Esophagus squamous epithelium (tissue), 4 donors: ENCODE results near the gene TBC1D14.

Experiments
- POLR2A ChIP-seq, 4 donors: fragments of 450-650 bp; IDR thresholded peaks; one replicate each; pipeline ENCODE4 v1.6.1; 2017; ENCODE audit warnings: antibody characterized with exemption in 4 of 4, mild to moderate bottlenecking in 4 of 4, moderate library complexity in 3 of 4
- TF ChIP-seq, protein P1 (sequence below), 6 experiments: fragments of 450-650 bp in 4 of 6; fragments of 200-600 bp in 2 of 6; sonication (generic) in 2 of 6; IDR thresholded peaks; one replicate each; pipeline ENCODE4 v1.5.1; 2016 to 2019; ENCODE audit warnings: antibody characterized with exemption in 6 of 6, mild to moderate bottlenecking in 4 of 6, moderate library complexity in 4 of 6

DNA sequence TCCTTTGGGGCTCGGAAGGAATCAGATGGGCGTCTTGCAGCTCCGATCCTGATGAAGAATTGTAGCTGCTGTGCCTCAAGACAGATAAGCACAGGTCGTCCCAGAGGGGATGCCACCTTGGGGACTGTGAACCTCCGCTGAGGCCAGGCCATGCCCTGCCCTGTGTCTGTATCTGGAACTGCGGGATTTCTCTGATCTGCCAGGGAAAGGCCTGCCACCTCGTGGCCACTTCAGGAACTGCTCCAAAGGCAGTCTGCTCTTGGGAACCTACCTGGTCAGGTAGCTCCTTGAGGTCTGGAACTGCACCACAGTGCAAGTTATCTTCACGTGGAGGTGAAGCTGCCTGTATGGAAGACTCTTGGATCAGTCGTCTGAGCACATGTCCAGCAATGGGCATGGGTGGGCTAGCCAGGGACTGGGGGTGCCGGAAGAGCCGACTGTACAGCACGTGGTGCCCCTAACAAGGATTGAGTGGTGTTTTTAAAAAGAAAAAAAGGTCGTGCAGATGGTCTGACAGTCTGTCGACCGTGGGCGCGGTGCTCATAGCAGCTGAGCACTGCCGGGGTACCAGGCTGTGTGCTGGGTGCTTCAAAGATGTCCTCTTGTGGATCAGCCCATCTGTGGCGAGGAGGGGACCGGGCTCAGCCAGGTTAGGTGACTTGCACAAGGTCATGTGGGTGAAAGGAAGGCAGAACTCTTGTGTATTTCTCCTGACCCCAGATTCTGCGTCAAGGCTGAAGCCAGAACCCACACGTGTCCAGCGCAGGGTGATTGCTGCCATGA is 161.3 kb downstream of the TBC1D14 start:
- TF ChIP-seq, protein P1, sequence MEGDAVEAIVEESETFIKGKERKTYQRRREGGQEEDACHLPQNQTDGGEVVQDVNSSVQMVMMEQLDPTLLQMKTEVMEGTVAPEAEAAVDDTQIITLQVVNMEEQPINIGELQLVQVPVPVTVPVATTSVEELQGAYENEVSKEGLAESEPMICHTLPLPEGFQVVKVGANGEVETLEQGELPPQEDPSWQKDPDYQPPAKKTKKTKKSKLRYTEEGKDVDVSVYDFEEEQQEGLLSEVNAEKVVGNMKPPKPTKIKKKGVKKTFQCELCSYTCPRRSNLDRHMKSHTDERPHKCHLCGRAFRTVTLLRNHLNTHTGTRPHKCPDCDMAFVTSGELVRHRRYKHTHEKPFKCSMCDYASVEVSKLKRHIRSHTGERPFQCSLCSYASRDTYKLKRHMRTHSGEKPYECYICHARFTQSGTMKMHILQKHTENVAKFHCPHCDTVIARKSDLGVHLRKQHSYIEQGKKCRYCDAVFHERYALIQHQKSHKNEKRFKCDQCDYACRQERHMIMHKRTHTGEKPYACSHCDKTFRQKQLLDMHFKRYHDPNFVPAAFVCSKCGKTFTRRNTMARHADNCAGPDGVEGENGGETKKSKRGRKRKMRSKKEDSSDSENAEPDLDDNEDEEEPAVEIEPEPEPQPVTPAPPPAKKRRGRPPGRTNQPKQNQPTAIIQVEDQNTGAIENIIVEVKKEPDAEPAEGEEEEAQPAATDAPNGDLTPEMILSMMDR (IDR thresholded peaks at IDR 0.05) = peak; percentile 96 to 99 (median 98)
- no peak for TF ChIP-seq POLR2A (IDR thresholded peaks at IDR 0.05)
